Liver (tissue), 9 donors: ENCODE results near the gene KRTAP4-4. TPM values are rescaled to one million over a fixed set of nuclear protein-coding genes. Genes with fewer than 3 reads are reported as not detected.

Experiments
- DNase-seq: peaks from one replicate; pipeline ENCODE4 v3.0.0-alpha.2; 2017; ENCODE audit warnings: low spot score
- H3K27ac ChIP-seq, 2 donors: one replicate each; pipeline ENCODE4 v1.7.0; 2013; ENCODE audit warnings: inconsistent platforms in 2 of 2, low read length in 2 of 2, control low read depth in 1 of 2, low read depth in 1 of 2, mild to moderate bottlenecking in 1 of 2
- H3K27me3 ChIP-seq, 4 donors: one replicate each; pipeline versions ENCODE4 v1.6.1 to v1.7.0; 2013; ENCODE audit warnings: low read length in 3 of 4, inconsistent platforms in 1 of 4, mild to moderate bottlenecking in 1 of 4, moderate library complexity in 1 of 4; ENCODE audit not compliant: control insufficient read depth in 4 of 4, insufficient read depth in 4 of 4
- H3K36me3 ChIP-seq, 4 donors: one replicate each; pipeline versions ENCODE4 v1.6.1 to v1.7.0; 2013; ENCODE audit warnings: low read length in 3 of 4, mild to moderate bottlenecking in 3 of 4, low read depth in 1 of 4, moderate library complexity in 1 of 4; ENCODE audit not compliant: control insufficient read depth in 4 of 4, insufficient read depth in 3 of 4
- H3K4me1 ChIP-seq, 4 donors: one replicate each; pipeline versions ENCODE4 v1.6.1 to v1.7.0; 2013; ENCODE audit warnings: low read length in 3 of 4, mild to moderate bottlenecking in 3 of 4, moderate library complexity in 1 of 4; ENCODE audit not compliant: control insufficient read depth in 4 of 4, insufficient read depth in 4 of 4
- H3K4me3 ChIP-seq, 3 donors: one replicate each; pipeline versions ENCODE4 v1.6.1 to v1.7.0; 2013; ENCODE audit warnings: low read length in 3 of 3, control low read depth in 1 of 3, low read depth in 1 of 3, mild to moderate bottlenecking in 1 of 3
- H3K9ac ChIP-seq, 2 donors: one replicate each; pipeline ENCODE4 v1.7.0; 2013; ENCODE audit warnings: low read length in 2 of 2, mild to moderate bottlenecking in 2 of 2, moderate library complexity in 2 of 2, control low read depth in 1 of 2, low read depth in 1 of 2
- H3K9me3 ChIP-seq, 4 donors: one replicate each; pipeline versions ENCODE4 v1.6.1 to v1.7.0; 2013; ENCODE audit warnings: low read length in 3 of 4; ENCODE audit not compliant: control insufficient read depth in 4 of 4
- EGR1 ChIP-seq, 2 donors: IDR thresholded peaks; 2 replicates each; pipeline ENCODE4 v1.6.1; 2016 to 2018; ENCODE audit warnings: antibody characterized with exemption in 2 of 2, low read depth in 2 of 2
- FOXA1 ChIP-seq: IDR thresholded peaks from 2 replicates; pipeline ENCODE4 v1.6.1; 2016; ENCODE audit warnings: antibody characterized with exemption
- FOXA2 ChIP-seq: IDR thresholded peaks from 2 replicates; pipeline ENCODE4 v1.6.1; 2016; ENCODE audit warnings: antibody characterized with exemption
- GABPA ChIP-seq, 2 donors: IDR thresholded peaks in 1 of 2; conservative IDR thresholded peaks in 1 of 2; 2 replicates each; pipeline ENCODE4 v1.6.1; 2016; ENCODE audit warnings: antibody characterized with exemption in 2 of 2, mild to moderate bottlenecking in 1 of 2, moderate library complexity in 1 of 2
- HNF4A ChIP-seq, 2 donors: conservative IDR thresholded peaks; 2 replicates each; pipeline ENCODE4 v1.6.1; 2016; ENCODE audit warnings: antibody characterized with exemption in 2 of 2, mild to moderate bottlenecking in 2 of 2
- HNF4G ChIP-seq: IDR thresholded peaks from 2 replicates; pipeline ENCODE4 v1.6.1; 2016; ENCODE audit warnings: antibody characterized with exemption
- JUND ChIP-seq, 2 donors: IDR thresholded peaks; 2 replicates each; pipeline ENCODE4 v1.6.1; 2016; ENCODE audit warnings: antibody characterized with exemption in 2 of 2
- NR2F2 ChIP-seq: IDR thresholded peaks from 2 replicates; pipeline ENCODE4 v1.6.1; 2016; ENCODE audit warnings: antibody characterized with exemption
- RAD21 ChIP-seq, 2 donors: IDR thresholded peaks; 2 replicates each; pipeline ENCODE4 v1.6.1; 2016; ENCODE audit warnings: antibody characterized with exemption in 2 of 2, mild to moderate bottlenecking in 2 of 2
- RXRA ChIP-seq, 2 donors: IDR thresholded peaks; 2 replicates each; pipeline ENCODE4 v1.6.1; 2017 to 2018; ENCODE audit warnings: antibody characterized with exemption in 2 of 2, mild to moderate bottlenecking in 1 of 2
- SP1 ChIP-seq: IDR thresholded peaks from 2 replicates; pipeline ENCODE4 v1.6.1; 2018; ENCODE audit warnings: antibody characterized with exemption, mild to moderate bottlenecking
- TAF1 ChIP-seq: conservative IDR thresholded peaks from 2 replicates; pipeline ENCODE4 v1.6.1; 2016; ENCODE audit warnings: antibody characterized with exemption, mild to moderate bottlenecking
- YY1 ChIP-seq: IDR thresholded peaks from 2 replicates; pipeline ENCODE4 v1.6.1; 2016; ENCODE audit warnings: antibody characterized with exemption, mild to moderate bottlenecking
- WGBS: extraction: QIAGEN DNeasy Blood & Tissue Kit; methylation state at CpG from one replicate; pipeline ENCODE4 v1.1.7; 2013; 5-methylcytosine and 5-hydroxymethylcytosine counted together
- polyA plus RNA-seq, 2 donors: library from polyadenylated mRNA; stranded (reverse) in 1 of 2; unstranded in 1 of 2; fragments of 200-250 nt in 1 of 2; fragments of >200 nt in 1 of 2; fragmentation: Nextera tagmentation in 1 of 2; extraction: Ambion mirVana in 1 of 2; gene quantifications; one replicate each; pipeline versions ENCODE4 v1.2.1 to v1.2.3, GENCODE V29; 2013 to 2015
- total RNA-seq, 2 donors: library from RNA; depleted of rRNA; stranded (reverse); fragments of >200 nt; gene quantifications; one replicate each; pipeline ENCODE4 v1.2.3, GENCODE V29; 2014
- TF ChIP-seq, protein P1 (sequence below): IDR thresholded peaks from 2 replicates; pipeline ENCODE4 v1.6.1; 2016; ENCODE audit warnings: antibody characterized with exemption
- TF ChIP-seq, protein P2 (sequence below): IDR thresholded peaks from 2 replicates; pipeline ENCODE4 v1.6.1; 2016; ENCODE audit warnings: antibody characterized with exemption
- TF ChIP-seq, protein P3 (sequence below): fragments of 150-350 bp; IDR thresholded peaks from 2 replicates; pipeline ENCODE4 v1.5.1; 2017; ENCODE audit warnings: improper control_type of control experiment, low read depth, low read length; ENCODE audit not compliant: missing input control
- TF ChIP-seq, protein P4 (sequence below): IDR thresholded peaks from 2 replicates; pipeline ENCODE4 v1.6.1; 2016; ENCODE audit warnings: antibody characterized with exemption, mild to moderate bottlenecking
- TF ChIP-seq, protein P5 (sequence below): IDR thresholded peaks from 2 replicates; pipeline ENCODE4 v1.6.1; 2016; ENCODE audit warnings: antibody characterized with exemption
- donor health status: healthy.
- donor health status: healthy.
- donor health status: healthy.
- donor health status: healthy.
- donor health status: healthy.

KRTAP4-4 gene
- total and polyA plus RNA-seq, 4 donors, result not detected

DNA sequence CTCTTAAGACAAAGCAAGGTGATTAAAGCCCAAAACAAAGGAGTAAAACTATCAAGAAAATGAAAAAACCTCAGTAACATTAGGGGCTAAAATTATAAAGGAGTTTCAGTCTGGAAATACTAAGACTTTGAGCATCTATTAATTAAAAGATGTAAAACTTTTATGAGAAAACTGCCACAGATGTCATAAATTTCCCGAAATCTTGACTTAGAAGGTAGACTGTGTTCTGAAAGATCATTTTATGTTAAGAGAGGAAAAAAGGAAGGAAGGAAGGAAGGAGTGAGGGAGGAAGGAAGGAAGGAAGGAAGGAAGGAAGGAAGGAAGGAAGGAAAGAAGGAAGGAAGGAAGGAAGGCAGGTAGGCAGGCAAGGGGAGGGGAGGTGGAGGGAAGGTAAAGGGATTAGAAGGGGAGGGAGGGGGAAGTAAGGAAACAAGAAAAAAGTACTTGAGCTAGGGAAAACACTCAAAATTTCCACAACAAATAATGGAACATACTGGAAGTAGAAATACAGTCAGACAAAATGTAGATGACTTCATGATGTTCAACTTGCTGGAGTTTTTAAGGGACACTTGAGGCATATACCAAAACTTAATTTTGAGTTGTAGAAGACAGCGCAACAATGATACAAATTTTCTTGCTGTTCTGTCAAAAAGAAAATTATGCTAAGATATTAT, 12.9 kb downstream of the KRTAP4-4 start:
- no peak overlapping the region for H3K9ac ChIP-seq
- H3K4me3 ChIP-seq, result no peak overlapping the region
- peaks cover 0 to 5% (median 0%) of the 10 kb centered on the region in 4 donors for H3K27me3 ChIP-seq
- TF ChIP-seq, protein P1, sequence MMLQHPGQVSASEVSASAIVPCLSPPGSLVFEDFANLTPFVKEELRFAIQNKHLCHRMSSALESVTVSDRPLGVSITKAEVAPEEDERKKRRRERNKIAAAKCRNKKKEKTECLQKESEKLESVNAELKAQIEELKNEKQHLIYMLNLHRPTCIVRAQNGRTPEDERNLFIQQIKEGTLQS, result no peak
- TF ChIP-seq YY1 (no peak), FOXA2 (no peak), HNF4G (no peak), HNF4A (conservative IDR thresholded peaks at IDR 0.05) (no peak), TAF1 (no peak), RXRA (IDR thresholded peaks at IDR 0.05) (no peak), RAD21 (IDR thresholded peaks at IDR 0.05) (no peak), FOXA1 (no peak), JUND (IDR thresholded peaks at IDR 0.05) (no peak), GABPA (IDR thresholded peaks at IDR 0.05 in 1 of 2, conservative IDR thresholded peaks at IDR 0.05 in 1 of 2) (no peak), EGR1 (IDR thresholded peaks at IDR 0.05; ENCODE audit: low read depth in 2 of 2) (no peak), NR2F2 (no peak)
- TF ChIP-seq, protein P2, sequence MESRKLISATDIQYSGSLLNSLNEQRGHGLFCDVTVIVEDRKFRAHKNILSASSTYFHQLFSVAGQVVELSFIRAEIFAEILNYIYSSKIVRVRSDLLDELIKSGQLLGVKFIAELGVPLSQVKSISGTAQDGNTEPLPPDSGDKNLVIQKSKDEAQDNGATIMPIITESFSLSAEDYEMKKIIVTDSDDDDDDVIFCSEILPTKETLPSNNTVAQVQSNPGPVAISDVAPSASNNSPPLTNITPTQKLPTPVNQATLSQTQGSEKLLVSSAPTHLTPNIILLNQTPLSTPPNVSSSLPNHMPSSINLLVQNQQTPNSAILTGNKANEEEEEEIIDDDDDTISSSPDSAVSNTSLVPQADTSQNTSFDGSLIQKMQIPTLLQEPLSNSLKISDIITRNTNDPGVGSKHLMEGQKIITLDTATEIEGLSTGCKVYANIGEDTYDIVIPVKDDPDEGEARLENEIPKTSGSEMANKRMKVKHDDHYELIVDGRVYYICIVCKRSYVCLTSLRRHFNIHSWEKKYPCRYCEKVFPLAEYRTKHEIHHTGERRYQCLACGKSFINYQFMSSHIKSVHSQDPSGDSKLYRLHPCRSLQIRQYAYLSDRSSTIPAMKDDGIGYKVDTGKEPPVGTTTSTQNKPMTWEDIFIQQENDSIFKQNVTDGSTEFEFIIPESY, result no peak
- TF ChIP-seq, protein P3, sequence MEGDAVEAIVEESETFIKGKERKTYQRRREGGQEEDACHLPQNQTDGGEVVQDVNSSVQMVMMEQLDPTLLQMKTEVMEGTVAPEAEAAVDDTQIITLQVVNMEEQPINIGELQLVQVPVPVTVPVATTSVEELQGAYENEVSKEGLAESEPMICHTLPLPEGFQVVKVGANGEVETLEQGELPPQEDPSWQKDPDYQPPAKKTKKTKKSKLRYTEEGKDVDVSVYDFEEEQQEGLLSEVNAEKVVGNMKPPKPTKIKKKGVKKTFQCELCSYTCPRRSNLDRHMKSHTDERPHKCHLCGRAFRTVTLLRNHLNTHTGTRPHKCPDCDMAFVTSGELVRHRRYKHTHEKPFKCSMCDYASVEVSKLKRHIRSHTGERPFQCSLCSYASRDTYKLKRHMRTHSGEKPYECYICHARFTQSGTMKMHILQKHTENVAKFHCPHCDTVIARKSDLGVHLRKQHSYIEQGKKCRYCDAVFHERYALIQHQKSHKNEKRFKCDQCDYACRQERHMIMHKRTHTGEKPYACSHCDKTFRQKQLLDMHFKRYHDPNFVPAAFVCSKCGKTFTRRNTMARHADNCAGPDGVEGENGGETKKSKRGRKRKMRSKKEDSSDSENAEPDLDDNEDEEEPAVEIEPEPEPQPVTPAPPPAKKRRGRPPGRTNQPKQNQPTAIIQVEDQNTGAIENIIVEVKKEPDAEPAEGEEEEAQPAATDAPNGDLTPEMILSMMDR, result no peak
- H3K27ac ChIP-seq, result no peak overlapping the region
- no peaks in the 10 kb centered on the region for H3K4me1 ChIP-seq
- H3K36me3 ChIP-seq, result no peaks in the 10 kb centered on the region
- peaks cover 2 to 14% (median 7%) of the 10 kb centered on the region in 4 donors for H3K9me3 ChIP-seq
- no peak for DNase-seq
- WGBS, result 90% methylated on average over 2 of the region's 2 CpGs

DNA sequence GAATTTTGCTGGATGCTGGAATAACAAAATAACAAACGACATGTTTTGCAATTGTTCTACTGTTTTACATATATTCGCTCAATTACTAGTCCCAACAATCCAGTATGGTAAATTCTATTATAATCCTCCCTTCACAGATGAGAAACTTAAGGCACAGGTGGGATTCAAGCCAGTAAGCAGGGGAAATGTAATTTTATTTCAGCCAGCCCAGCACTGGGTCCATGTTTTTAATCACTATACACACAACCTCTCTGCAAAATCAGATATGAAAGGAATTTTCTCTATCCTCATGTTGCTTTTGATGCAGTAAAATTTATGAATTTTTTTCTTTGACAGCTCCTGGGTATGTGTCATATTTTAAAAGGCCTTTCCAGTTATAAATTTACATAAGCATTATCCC, 15.3 kb downstream of the KRTAP4-4 start:
- WGBS, result 82% methylated on average over 2 of the region's 2 CpGs
- H3K27ac ChIP-seq, result no peak overlapping the region

More for the DNA sequence above, 15.3 kb downstream of the KRTAP4-4 start:
- peaks cover 0 to 5% (median 0%) of the 10 kb centered on the region in 4 donors for H3K27me3 ChIP-seq
- no peaks in the 10 kb centered on the region for H3K4me1 ChIP-seq
- DNase-seq, result no peak
- H3K9ac ChIP-seq, result no peak overlapping the region
- H3K9me3 ChIP-seq, result peaks cover 2 to 25% (median 7%) of the 10 kb centered on the region in 4 donors
- no peak for TF ChIP-seq RAD21 (IDR thresholded peaks at IDR 0.05)
- TF ChIP-seq, protein P1, result no peak
- TF ChIP-seq, protein P3, result no peak
- no peak for TF ChIP-seq FOXA2
- TF ChIP-seq SP1, result no peak
- TF ChIP-seq NR2F2, result no peak
- TF ChIP-seq, protein P4, sequence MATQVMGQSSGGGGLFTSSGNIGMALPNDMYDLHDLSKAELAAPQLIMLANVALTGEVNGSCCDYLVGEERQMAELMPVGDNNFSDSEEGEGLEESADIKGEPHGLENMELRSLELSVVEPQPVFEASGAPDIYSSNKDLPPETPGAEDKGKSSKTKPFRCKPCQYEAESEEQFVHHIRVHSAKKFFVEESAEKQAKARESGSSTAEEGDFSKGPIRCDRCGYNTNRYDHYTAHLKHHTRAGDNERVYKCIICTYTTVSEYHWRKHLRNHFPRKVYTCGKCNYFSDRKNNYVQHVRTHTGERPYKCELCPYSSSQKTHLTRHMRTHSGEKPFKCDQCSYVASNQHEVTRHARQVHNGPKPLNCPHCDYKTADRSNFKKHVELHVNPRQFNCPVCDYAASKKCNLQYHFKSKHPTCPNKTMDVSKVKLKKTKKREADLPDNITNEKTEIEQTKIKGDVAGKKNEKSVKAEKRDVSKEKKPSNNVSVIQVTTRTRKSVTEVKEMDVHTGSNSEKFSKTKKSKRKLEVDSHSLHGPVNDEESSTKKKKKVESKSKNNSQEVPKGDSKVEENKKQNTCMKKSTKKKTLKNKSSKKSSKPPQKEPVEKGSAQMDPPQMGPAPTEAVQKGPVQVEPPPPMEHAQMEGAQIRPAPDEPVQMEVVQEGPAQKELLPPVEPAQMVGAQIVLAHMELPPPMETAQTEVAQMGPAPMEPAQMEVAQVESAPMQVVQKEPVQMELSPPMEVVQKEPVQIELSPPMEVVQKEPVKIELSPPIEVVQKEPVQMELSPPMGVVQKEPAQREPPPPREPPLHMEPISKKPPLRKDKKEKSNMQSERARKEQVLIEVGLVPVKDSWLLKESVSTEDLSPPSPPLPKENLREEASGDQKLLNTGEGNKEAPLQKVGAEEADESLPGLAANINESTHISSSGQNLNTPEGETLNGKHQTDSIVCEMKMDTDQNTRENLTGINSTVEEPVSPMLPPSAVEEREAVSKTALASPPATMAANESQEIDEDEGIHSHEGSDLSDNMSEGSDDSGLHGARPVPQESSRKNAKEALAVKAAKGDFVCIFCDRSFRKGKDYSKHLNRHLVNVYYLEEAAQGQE, result no peak
- TF ChIP-seq HNF4A (conservative IDR thresholded peaks at IDR 0.05), result no peak
- TF ChIP-seq RXRA (IDR thresholded peaks at IDR 0.05), result no peak
- TF ChIP-seq TAF1, result no peak
- no peak for TF ChIP-seq EGR1 (IDR thresholded peaks at IDR 0.05; ENCODE audit: low read depth in 2 of 2)
- TF ChIP-seq, protein P5, sequence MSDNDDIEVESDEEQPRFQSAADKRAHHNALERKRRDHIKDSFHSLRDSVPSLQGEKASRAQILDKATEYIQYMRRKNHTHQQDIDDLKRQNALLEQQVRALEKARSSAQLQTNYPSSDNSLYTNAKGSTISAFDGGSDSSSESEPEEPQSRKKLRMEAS, result no peak
- TF ChIP-seq, protein P2, result no peak
- TF ChIP-seq FOXA1, result no peak
- TF ChIP-seq YY1, result no peak
- TF ChIP-seq HNF4G, result no peak
- H3K4me3 ChIP-seq, result no peak overlapping the region
- H3K36me3 ChIP-seq, result no peaks in the 10 kb centered on the region
